HG03432 (cell line): ENCODE measurements around the gene KIAA0319L.
A peak's percentile ranks its signal among the peaks of the same experiment; 100 is the strongest.
"Not testable (repeated sequence)": the region's sequence is repeated elsewhere in the genome, so short reads cannot be mapped to it uniquely, and the experiment has no call there.

Source experiments
- ATAC-seq: cut with Tn5 transposase; IDR thresholded peaks from one replicate; pipeline ENCODE4 v1.9.1; 2021; ENCODE audit warnings: mild to moderate bottlenecking, moderate library complexity; ENCODE audit not compliant: unreplicated experiment

Gene KIAA0319L

GRCh38 chr1:35557118-35557610, at the start of gene KIAA0319L:
TSS of gene KIAA0319L (minus strand) at chr1:35557403. CDS start at chr1:35554491, 2,912 bp downstream.
- ATAC-seq, result peak; percentile 84

- ATAC-seq, result no peak
Observed at GRCh38 chr1:35605867-35606182, 48.6 kb upstream of the KIAA0319L start.

GRCh38 chr1:35605071-35605866, 48.1 kb upstream of the KIAA0319L start:
- no peak for ATAC-seq

GRCh38 chr1:35603941-35604340, 46.7 kb upstream of the KIAA0319L start:
- ATAC-seq, result no peak

- ATAC-seq, result no peak
Observed at GRCh38 chr1:35603468-35603867, 46.3 kb upstream of the KIAA0319L start.

- ATAC-seq, result no peak
Observed at GRCh38 chr1:35600593-35600992, 43.4 kb upstream of the KIAA0319L start.

- no peak for ATAC-seq
Observed at GRCh38 chr1:35599411-35599810, 42.2 kb upstream of the KIAA0319L start.

- no peak for ATAC-seq
Observed at GRCh38 chr1:35598895-35599294, 41.7 kb upstream of the KIAA0319L start.

GRCh38 chr1:35597870-35598269, 40.7 kb upstream of the KIAA0319L start:
- ATAC-seq, result no peak

- no peak for ATAC-seq
Observed at GRCh38 chr1:35595684-35596083, 38.5 kb upstream of the KIAA0319L start.

- ATAC-seq, result no peak
Observed at GRCh38 chr1:35594005-35594760, 37.0 kb upstream of the KIAA0319L start.

GRCh38 chr1:35592991-35593769, 36.0 kb upstream of the KIAA0319L start:
- ATAC-seq, result no peak

- no peak for ATAC-seq
Observed at GRCh38 chr1:35591211-35591610, 34.0 kb upstream of the KIAA0319L start.

GRCh38 chr1:35590476-35591040, 33.4 kb upstream of the KIAA0319L start:
- no peak for ATAC-seq

GRCh38 chr1:35589516-35590427, 32.6 kb upstream of the KIAA0319L start:
- no peak for ATAC-seq

GRCh38 chr1:35588197-35588910, 31.2 kb upstream of the KIAA0319L start:
- no peak for ATAC-seq

GRCh38 chr1:35587736-35588135, 30.5 kb upstream of the KIAA0319L start:
- ATAC-seq, result no peak

GRCh38 chr1:35586808-35587207, 29.6 kb upstream of the KIAA0319L start:
- ATAC-seq, result no peak

- not testable (repeated sequence) for ATAC-seq
Observed at GRCh38 chr1:35585805-35586204, 28.6 kb upstream of the KIAA0319L start.
